H1 (cell line): ENCODE data around the gene MINDY3. TPM values are rescaled to one million over a fixed set of nuclear protein-coding genes. Genes with fewer than 3 reads are reported as not detected.

Source experiments
- CTCF ChIA-PET: fragments of 300-600 bp; sonication (Branson Sonifier 250); formaldehyde crosslinking; loops from one replicate; lab custom pipeline; 2021; ENCODE audit not compliant: partially characterized antibody; lab: Charles Lee
- POLR2A ChIA-PET: fragments of 300-600 bp; sonication (Branson Sonifier 250); formaldehyde crosslinking; loops from one replicate; lab custom pipeline; 2021; ENCODE audit warnings: inconsistent platforms; ENCODE audit not compliant: partially characterized antibody; lab: Charles Lee
- DNase-seq, 2 experiments: peaks; one replicate each; pipeline versions ENCODE4 v3.0.0 to v3.0.0-alpha.2; 2010 to 2022; ENCODE audit warnings: low spot score in 2 of 2, low read depth in 1 of 2, mixed read lengths in 1 of 2
- FAIRE-seq: peaks from 2 replicates; lab custom pipeline; 2011; peaks lifted over from hg19 to GRCh38; lab: Jason Lieb, UNC
- H2AFZ ChIP-seq: 2 replicates; pipeline ENCODE4 v1.8.1; 2012; ENCODE audit warnings: low read length, inconsistent platforms
- H2AK5ac ChIP-seq: 2 replicates; pipeline ENCODE4 v1.6.1; 2013; ENCODE audit warnings: low read depth, low read length
- H2BK120ac ChIP-seq: replicated peaks from 2 replicates; pipeline ENCODE3; 2013; ENCODE audit warnings: low read depth, low read length, inconsistent platforms
- H2BK12ac ChIP-seq: 2 replicates; pipeline ENCODE4 v1.6.1; 2013; ENCODE audit warnings: low read depth, low read length
- H2BK15ac ChIP-seq: 2 replicates; pipeline ENCODE4 v1.6.1; 2013; ENCODE audit warnings: low read length
- H2BK20ac ChIP-seq: 2 replicates; pipeline ENCODE4 v1.6.1; 2013; ENCODE audit warnings: low read length
- H2BK5ac ChIP-seq: 2 replicates; pipeline ENCODE4 v1.6.1; 2013; ENCODE audit warnings: low read depth, low read length
- H3K14ac ChIP-seq: 2 replicates; pipeline ENCODE4 v1.6.1; 2013; ENCODE audit warnings: inconsistent platforms; ENCODE audit not compliant: insufficient read length
- H3K18ac ChIP-seq: 2 replicates; pipeline ENCODE4 v1.6.1; 2013; ENCODE audit warnings: low read length; ENCODE audit errors: extremely low read depth
- H3K23ac ChIP-seq: 2 replicates; pipeline ENCODE4 v1.6.1; 2013; ENCODE audit warnings: inconsistent platforms; ENCODE audit not compliant: insufficient read length
- H3K23me2 ChIP-seq: 2 replicates; pipeline ENCODE4 v1.6.1; 2013; ENCODE audit warnings: low read depth, low read length
- H3K27ac ChIP-seq: 2 replicates; pipeline ENCODE4 v1.6.1; 2011; ENCODE audit warnings: low read depth, low read length, inconsistent platforms
- H3K27me3 ChIP-seq, 4 experiments: replicated peaks in 1 of 4; 1 replicate in 1 of 4; 2 replicates in 3 of 4; pipeline versions ENCODE4 v1.6.1 to v1.8.1; 2011 to 2013; ENCODE audit warnings: low read length in 3 of 4, mild to moderate bottlenecking in 3 of 4, inconsistent platforms in 2 of 4, mixed read lengths in 2 of 4, moderate library complexity in 1 of 4; ENCODE audit not compliant: control insufficient read depth in 3 of 4, insufficient read depth in 3 of 4; ENCODE audit errors: extremely low read depth in 1 of 4
- H3K36me3 ChIP-seq, 4 experiments: 2 replicates each; pipeline versions ENCODE4 v1.6.1 to v1.8.1; 2011 to 2013; ENCODE audit warnings: mild to moderate bottlenecking in 4 of 4, low read length in 3 of 4, moderate library complexity in 2 of 4, control low read depth in 1 of 4, inconsistent platforms in 1 of 4; ENCODE audit not compliant: insufficient read depth in 4 of 4, control insufficient read depth in 2 of 4
- H3K4ac ChIP-seq: replicated peaks from 2 replicates; pipeline ENCODE3; 2013; ENCODE audit warnings: low read length, low read depth, mixed read lengths, inconsistent platforms; ENCODE audit not compliant: insufficient read length
- H3K4me1 ChIP-seq, 4 experiments: replicated peaks in 1 of 4; 1 replicate in 1 of 4; 2 replicates in 3 of 4; pipeline versions ENCODE4 v1.6.1 to v1.8.1; 2011 to 2013; ENCODE audit warnings: low read length in 3 of 4, inconsistent platforms in 2 of 4, mixed read lengths in 1 of 4; ENCODE audit not compliant: insufficient read depth in 4 of 4, control insufficient read depth in 3 of 4
- H3K4me2 ChIP-seq, 2 experiments: 2 replicates each; pipeline versions ENCODE4 v1.6.1 to v1.8.1; 2011 to 2013; ENCODE audit warnings: low read depth in 2 of 2, low read length in 2 of 2, control low read depth in 1 of 2, inconsistent platforms in 1 of 2, mild to moderate bottlenecking in 1 of 2; ENCODE audit not compliant: insufficient read depth in 1 of 2
- H3K4me3 ChIP-seq, 4 experiments: fragments of 200-600, 300-600 bp in 1 of 4; sonication (generic), shearing (Covaris generic), sonication (Bioruptor Twin) in 1 of 4; 2 replicates each; pipeline versions ENCODE4 v1.5.1 to v1.8.1; 2011 to 2016; ENCODE audit warnings: low read length in 4 of 4, low read depth in 3 of 4, control low read depth in 2 of 4, inconsistent platforms in 2 of 4, mild to moderate bottlenecking in 2 of 4, mixed read lengths in 1 of 4, moderate library complexity in 1 of 4; ENCODE audit not compliant: insufficient read depth in 2 of 4; ENCODE audit errors: extremely low read depth in 1 of 4
- H3K56ac ChIP-seq: replicated peaks from 2 replicates; pipeline ENCODE3; 2013; ENCODE audit warnings: low read depth, mild to moderate bottlenecking, mixed read lengths, low read length, inconsistent platforms; ENCODE audit not compliant: insufficient read length
- H3K79me1 ChIP-seq: 2 replicates; pipeline ENCODE4 v1.6.1; 2013; ENCODE audit warnings: low read depth, low read length, control low read depth
- H3K79me2 ChIP-seq, 2 experiments: 2 replicates each; pipeline versions ENCODE4 v1.6.1 to v1.8.1; 2012 to 2013; ENCODE audit warnings: low read length in 2 of 2, mild to moderate bottlenecking in 2 of 2, inconsistent platforms in 1 of 2; ENCODE audit not compliant: insufficient read depth in 2 of 2, control insufficient read depth in 1 of 2
- H3K9ac ChIP-seq, 4 experiments: replicated peaks in 1 of 4; 1 replicate in 1 of 4; 2 replicates in 3 of 4; pipeline versions ENCODE4 v1.6.1 to v1.8.1; 2011 to 2013; ENCODE audit warnings: low read depth in 3 of 4, low read length in 3 of 4, control low read depth in 2 of 4, mild to moderate bottlenecking in 2 of 4, moderate library complexity in 2 of 4, inconsistent platforms in 1 of 4; ENCODE audit errors: extremely low read depth in 1 of 4
- H3K9me3 ChIP-seq, 2 experiments: 2 replicates each; pipeline versions ENCODE4 v1.6.1 to v1.8.1; 2012 to 2013; ENCODE audit warnings: mild to moderate bottlenecking in 2 of 2, moderate library complexity in 2 of 2, control low read depth in 1 of 2, inconsistent platforms in 1 of 2, low read depth in 1 of 2, low read length in 1 of 2, mixed read lengths in 1 of 2; ENCODE audit not compliant: insufficient read depth in 2 of 2
- H4K20me1 ChIP-seq, 2 experiments: replicated peaks in 1 of 2; 2 replicates each; pipeline versions ENCODE3 to v1.8.1; 2011 to 2013; ENCODE audit warnings: inconsistent platforms in 2 of 2, low read length in 2 of 2, mild to moderate bottlenecking in 1 of 2; ENCODE audit not compliant: insufficient read depth in 2 of 2, control insufficient read depth in 1 of 2
- H4K5ac ChIP-seq: 2 replicates; pipeline ENCODE4 v1.6.1; 2013; ENCODE audit warnings: low read length, low read depth, mixed read lengths, inconsistent platforms; ENCODE audit not compliant: insufficient read length
- H4K8ac ChIP-seq: 2 replicates; pipeline ENCODE4 v1.8.0; 2013; ENCODE audit warnings: mild to moderate bottlenecking, moderate library complexity, low read length, inconsistent platforms; ENCODE audit not compliant: insufficient read depth; ENCODE audit errors: extremely low read depth
- H4K91ac ChIP-seq: replicated peaks from 2 replicates; pipeline ENCODE3; 2013; ENCODE audit warnings: low read length, mixed read lengths, inconsistent platforms; ENCODE audit not compliant: insufficient read length
- GABPA ChIP-seq: IDR thresholded peaks from 2 replicates; pipeline ENCODE4 v1.6.1; 2011; ENCODE audit warnings: mild to moderate bottlenecking, low read length, moderate library complexity, borderline replicate concordance; ENCODE audit not compliant: insufficient read depth
- JUND ChIP-seq: IDR thresholded peaks from 2 replicates; pipeline ENCODE4 v1.6.1; 2011; ENCODE audit warnings: mild to moderate bottlenecking, improper control_type of control experiment, low read length
- KDM5A ChIP-seq: fragments of 200-600 bp; IDR thresholded peaks from 2 replicates; pipeline ENCODE4 v1.7.1; 2012; ENCODE audit warnings: mild to moderate bottlenecking, low read length, inconsistent platforms, mixed read lengths
- MAX ChIP-seq: IDR thresholded peaks from 2 replicates; pipeline ENCODE4 v1.6.1; 2012; ENCODE audit warnings: inconsistent platforms
- SAP30 ChIP-seq: fragments of 300-600 bp; sonication (generic); IDR thresholded peaks from 2 replicates; pipeline ENCODE4 v1.7.1; 2012; ENCODE audit warnings: low read length, moderate library complexity, mild to moderate bottlenecking, inconsistent platforms; ENCODE audit not compliant: insufficient read depth, insufficient replicate concordance
- USF2 ChIP-seq: IDR thresholded peaks from 2 replicates; pipeline ENCODE4 v1.6.1; 2011; ENCODE audit warnings: low read length, improper control_type of control experiment
- WGBS, 2 experiments: shearing (Covaris generic) in 1 of 2; methylation state at CpG; one replicate each; pipeline versions ENCODE4 v1.1.6 to v1.1.7; 2013 to 2015; ENCODE audit warnings: low lambda C conversion rate in 2 of 2, mixed read lengths in 2 of 2, inconsistent platforms in 1 of 2, low coverage in 1 of 2, missing lambda C conversion rate in 1 of 2; ENCODE audit not compliant: insufficient replicate concordance in 2 of 2, insufficient coverage in 1 of 2, insufficient read length in 1 of 2; ENCODE audit errors: extremely low coverage in 1 of 2, missing lambda C conversion rate in 1 of 2; 5-methylcytosine and 5-hydroxymethylcytosine counted together
- polyA plus RNA-seq, 7 experiments: library from polyadenylated mRNA; depleted of rRNA in 3 of 7; stranded (reverse) in 5 of 7; unstranded in 2 of 7; fragments of >200 nt in 5 of 7; fragments of 200-250 nt in 2 of 7; gene quantifications; 1 replicate in 5 of 7; 2 replicates in 1 of 7; 4 replicates in 1 of 7; pipeline versions ENCODE4 v1.2.1 to v1.2.3, GENCODE V29; 2011 to 2013; ENCODE audit warnings: missing spikeins in 2 of 7, mixed read lengths in 2 of 7
- total RNA-seq: library from RNA; stranded (reverse); fragmentation: NEBNext Ultra II Directional; extraction: Animal tissue kit (Norgen Biotek cat#: 25700); gene quantifications from 2 replicates; pipeline ENCODE4 v1.2.1, GENCODE V29; 2021

The MINDY3 gene
- total and polyA plus RNA-seq, 2 of the 8 experiments (the other 6 are each of a cell fraction or from before 2014, with no cell fraction given): 4.6 to 13.6 TPM

- DNase-seq (no peak), FAIRE-seq (no peak)
- no peak overlapping the region for H4K5ac ChIP-seq
- no peak overlapping the region for H2AK5ac ChIP-seq
- H2BK5ac ChIP-seq: no peak overlapping the region
- no peak overlapping the region for H3K4me3 ChIP-seq
- POLR2A ChIA-PET: interaction anchor here (0.9 kb wide), 1 partner anchor 9 kb away, joined by 3 read pairs; no protein-coding TSS in a partner anchor
- no peaks in the 10 kb centered on the region for H3K79me2 ChIP-seq
- H3K36me3 ChIP-seq: no peaks in the 10 kb centered on the region
- no peak overlapping the region for H2BK15ac ChIP-seq
- no peak overlapping the region for H3K4me2 ChIP-seq
- no peak overlapping the region for H2BK120ac ChIP-seq
- H3K27ac ChIP-seq: no peak overlapping the region
- no peak overlapping the region for H2BK20ac ChIP-seq
- H3K9ac ChIP-seq: no peak overlapping the region
- H3K23me2 ChIP-seq: no peaks in the 10 kb centered on the region; the same call in 1 of the 2 replicates
- H2AFZ ChIP-seq: no peak overlapping the region
- H3K4ac ChIP-seq: no peak overlapping the region
- WGBS, 2 experiments: 94% methylated on average over 2 of the region's 2 CpGs; no CpG with 5 or more reads in 1 of the 2 experiments
- no peaks in the 10 kb centered on the region for H3K4me1 ChIP-seq
- H2BK12ac ChIP-seq: no peak overlapping the region
- TF ChIP-seq USF2: no peak
- no peak for TF ChIP-seq GABPA
- no peak for TF ChIP-seq JUND
- TF ChIP-seq KDM5A: no peak
- TF ChIP-seq SAP30: no peak
- no peak for TF ChIP-seq MAX
- TF ChIP-seq, all 59 proteins: peak for 0
- Histone ChIP-seq H3K18ac (no peak overlapping the region), H4K91ac (no peak overlapping the region), H4K8ac (no peak overlapping the region), H3K27me3 (no peaks in the 10 kb centered on the region), H3K9me3 (0 out of 4 replicates have a peak, but pooled peaks cover 0 to 2% of the 10 kb centered on the region in 2 experiments), H3K23ac (no peak overlapping the region), H3K56ac (no peak overlapping the region), H4K20me1 (no peaks in the 10 kb centered on the region), H3K14ac (no peak overlapping the region), H3K79me1 (no peaks in the 10 kb centered on the region)
- CTCF ChIA-PET: interaction anchor here (0.9 to 1.0 kb wide), 2 partner anchors 14 to 15 kb away, joined by 3 read pairs; no protein-coding TSS in a partner anchor
These were observed 130.0 kb downstream of the MINDY3 start for GRCh38 chr10:15730341-15730740.
